Upper lobe of left lung (tissue), 4 donors: Measurements from ENCODE around the gene FAM174A.

Source experiments
- CTCF ChIP-seq, 6 experiments: fragments of 450-650 bp in 4 of 6; fragments of 200-600 bp in 2 of 6; sonication (generic) in 2 of 6; IDR thresholded peaks; one replicate each; pipeline ENCODE4 v1.5.1; 2016 to 2019; ENCODE audit warnings: antibody characterized with exemption in 6 of 6
- POLR2A ChIP-seq, 4 donors: fragments of 450-650 bp; IDR thresholded peaks; one replicate each; pipeline ENCODE4 v1.5.1; 2016 to 2017; ENCODE audit warnings: antibody characterized with exemption in 4 of 4, mild to moderate bottlenecking in 2 of 4

DNA sequence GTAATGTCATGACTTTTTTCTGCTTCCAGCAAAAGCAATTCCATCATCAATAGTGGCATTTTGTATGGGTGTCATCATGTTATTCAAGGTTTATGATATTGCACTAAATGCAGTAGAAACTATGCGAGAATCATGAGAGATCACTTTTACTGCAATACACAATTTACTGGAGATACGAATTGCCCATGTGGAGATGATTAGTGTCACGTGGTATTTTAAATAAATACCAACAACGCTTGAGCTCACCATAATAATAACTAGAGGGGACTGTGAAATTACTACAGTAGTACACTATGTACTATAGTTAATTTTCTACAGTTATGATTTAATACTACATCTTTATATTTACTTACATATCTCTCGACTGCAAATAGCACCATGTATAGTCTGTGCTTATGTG, 49.7 kb downstream of the FAM174A start:
- TF ChIP-seq CTCF (IDR thresholded peaks at IDR 0.05), result no peak
- no peak for TF ChIP-seq POLR2A (IDR thresholded peaks at IDR 0.05)
